Endothelial cell of umbilical vein (primary cell): ENCODE data around the gene RASAL1. TPM values are rescaled to one million over a fixed set of nuclear protein-coding genes. Genes with fewer than 3 reads are reported as not detected.

Source experiments
- BruUV-seq: library from RNA; stranded (reverse); fragments of 400-500 nt; replicated peaks from 2 replicates; lab custom pipeline; 2021; lab: Mats Ljungman, UMichigan
- CTCF ChIA-PET: fragments of 300-600, 350-600 bp; sonication (Branson Sonifier 250); formaldehyde crosslinking; loops from one replicate; lab custom pipeline; 2021; ENCODE audit warnings: antibody characterized with exemption, inconsistent platforms; lab: Charles Lee
- POLR2A ChIA-PET: fragments of 300-600, 350-600 bp; sonication (Branson Sonifier 250); formaldehyde crosslinking; loops from one replicate; lab custom pipeline; 2021; ENCODE audit warnings: antibody characterized with exemption, inconsistent platforms; lab: Charles Lee
- DNase-seq: peaks from one replicate; pipeline ENCODE4 v3.0.0-alpha.2; 2011; ENCODE audit warnings: low read depth, low spot score
- FAIRE-seq: peaks from 2 replicates; lab custom pipeline; 2011; peaks lifted over from hg19 to GRCh38; lab: Jason Lieb, UNC
- H2AFZ ChIP-seq: 2 replicates; pipeline ENCODE4 v1.6.0; 2012; ENCODE audit warnings: low read depth, low read length, control low read depth, inconsistent platforms
- H3K27ac ChIP-seq: 2 replicates; pipeline ENCODE4 v1.5.1; 2011; ENCODE audit warnings: low read depth, mild to moderate bottlenecking, control low read depth, low read length, moderate library complexity; ENCODE audit not compliant: insufficient read depth
- H3K27me3 ChIP-seq, 2 experiments: 2 replicates each; pipeline versions ENCODE4 v1.6.0 to v1.6.1; 2011; ENCODE audit warnings: low read length in 2 of 2, mixed read lengths in 1 of 2; ENCODE audit not compliant: control insufficient read depth in 2 of 2, insufficient read depth in 2 of 2
- H3K36me3 ChIP-seq, 2 experiments: 2 replicates in 1 of 2; 3 replicates in 1 of 2; pipeline ENCODE4 v1.5.1; 2011; ENCODE audit warnings: low read length in 2 of 2, mild to moderate bottlenecking in 1 of 2, moderate library complexity in 1 of 2; ENCODE audit not compliant: control insufficient read depth in 2 of 2, insufficient read depth in 2 of 2; ENCODE audit errors: extremely low read depth in 1 of 2
- H3K4me1 ChIP-seq: 3 replicates; pipeline ENCODE4 v1.5.1; 2011; ENCODE audit warnings: mild to moderate bottlenecking, low read length; ENCODE audit not compliant: control insufficient read depth, insufficient read depth; ENCODE audit errors: extremely low read depth
- H3K4me2 ChIP-seq: 2 replicates; pipeline ENCODE4 v1.6.1; 2011; ENCODE audit warnings: low read length, control low read depth, mixed read lengths; ENCODE audit not compliant: insufficient read depth
- H3K4me3 ChIP-seq, 3 experiments: fragments of 200-600 bp in 1 of 3; sonication (generic), shearing (Covaris generic) in 1 of 3; replicated peaks in 1 of 3; 2 replicates each; pipeline ENCODE4 v1.5.1; 2011 to 2016; ENCODE audit warnings: control low read depth in 3 of 3, low read length in 3 of 3, mild to moderate bottlenecking in 2 of 3, inconsistent platforms in 1 of 3, low read depth in 1 of 3, moderate library complexity in 1 of 3; ENCODE audit not compliant: insufficient read depth in 1 of 3
- H3K79me2 ChIP-seq: 2 replicates; pipeline ENCODE4 v1.6.0; 2012; ENCODE audit warnings: low read length, inconsistent platforms; ENCODE audit not compliant: control insufficient read depth, insufficient read depth
- H3K9ac ChIP-seq: replicated peaks from 2 replicates; pipeline ENCODE3; 2011; ENCODE audit warnings: low read length, control low read depth; ENCODE audit not compliant: insufficient read depth; ENCODE audit errors: extremely low read depth
- H3K9me1 ChIP-seq: replicated peaks from 3 replicates; pipeline ENCODE4 v1.6.0; 2011; ENCODE audit warnings: mild to moderate bottlenecking, low read length; ENCODE audit not compliant: control insufficient read depth, insufficient read depth; ENCODE audit errors: extremely low read depth
- H3K9me3 ChIP-seq: replicated peaks from 2 replicates; pipeline ENCODE4 v1.5.1; 2012; ENCODE audit warnings: low read length, inconsistent platforms; ENCODE audit not compliant: control insufficient read depth, insufficient read depth
- H4K20me1 ChIP-seq: replicated peaks from 2 replicates; pipeline ENCODE3; 2011; ENCODE audit warnings: mild to moderate bottlenecking, low read length; ENCODE audit not compliant: control insufficient read depth, insufficient read depth; ENCODE audit errors: extremely low read depth
- EZH2 ChIP-seq: IDR thresholded peaks from 2 replicates; pipeline ENCODE4 v1.6.1; 2012; ENCODE audit warnings: borderline replicate concordance, low read depth, mild to moderate bottlenecking, moderate library complexity, low read length, inconsistent platforms; ENCODE audit not compliant: severe bottlenecking
- FOS ChIP-seq: IDR thresholded peaks from 2 replicates; pipeline ENCODE4 v1.6.1; 2011; ENCODE audit warnings: mild to moderate bottlenecking, low read length, moderate library complexity, borderline replicate concordance; ENCODE audit not compliant: insufficient read depth
- GATA2 ChIP-seq: IDR thresholded peaks from 2 replicates; pipeline ENCODE4 v1.7.0; 2011; ENCODE audit warnings: low read depth, mild to moderate bottlenecking, moderate library complexity, mixed read lengths, low read length; ENCODE audit not compliant: insufficient read length, insufficient read depth
- JUN ChIP-seq: IDR thresholded peaks from 2 replicates; pipeline ENCODE4 v1.6.1; 2011; ENCODE audit warnings: borderline replicate concordance, low read depth; ENCODE audit not compliant: insufficient read length, insufficient read depth
- MYC ChIP-seq: IDR thresholded peaks from one replicate; pipeline ENCODE4 v1.6.1; 2011; ENCODE audit warnings: mild to moderate bottlenecking, low read depth, low read length
- POLR2A ChIP-seq: IDR thresholded peaks from 2 replicates; pipeline ENCODE4 v1.6.1; 2012; ENCODE audit warnings: low read depth, mild to moderate bottlenecking, control low read depth, low read length
- POLR2AphosphoS5 ChIP-seq: IDR thresholded peaks from 2 replicates; pipeline ENCODE4 v1.6.1; 2012; ENCODE audit warnings: low read depth, mild to moderate bottlenecking, control low read depth, low read length, moderate library complexity; ENCODE audit not compliant: insufficient read depth
- dilution Hi-C: fragments of 300-500 bp; cut with MboI; formaldehyde crosslinking; loops from one replicate; pipeline ENCODE4 v1.15.0; 2019; ENCODE audit warnings: low sequenced_read_pairs; ENCODE audit not compliant: extremely low pct_ligation_motif_present
- intact Hi-C: fragments of 100-400 bp; cut with micrococcal nuclease; formaldehyde crosslinking; loops from one replicate; pipeline ENCODE4 v1.10.0; 2022
- polyA plus RNA-seq, 4 experiments: library from polyadenylated mRNA; depleted of rRNA in 3 of 4; stranded (reverse) in 3 of 4; unstranded in 1 of 4; fragments of >200 nt; gene quantifications; 2 replicates each; pipeline versions ENCODE4 v1.2.1 to v1.2.3, GENCODE V29; 2011 to 2012; ENCODE audit warnings: missing spikeins in 1 of 4
- total RNA-seq: library from RNA; stranded (reverse); gene quantifications from 2 replicates; pipeline ENCODE4 v1.2.3, GENCODE V29; 2021
- TF ChIP-seq, protein P1 (sequence below): IDR thresholded peaks from 2 replicates; pipeline ENCODE4 v1.6.1; 2011; ENCODE audit not compliant: insufficient read depth, insufficient read length
- TF ChIP-seq, protein P2 (sequence below), 2 donors: IDR thresholded peaks; 1 replicate in 1 of 2; 2 replicates in 1 of 2; pipeline ENCODE4 v1.5.1; 2011; ENCODE audit warnings: low read length in 2 of 2, mild to moderate bottlenecking in 2 of 2, moderate library complexity in 2 of 2, control low read depth in 1 of 2, inconsistent platforms in 1 of 2, low read depth in 1 of 2; ENCODE audit not compliant: insufficient read depth in 1 of 2; ENCODE audit errors: extremely low read depth in 1 of 2

RASAL1 gene
- total and polyA plus RNA-seq, 2 donors (not counting 3 experiments of a cell fraction or from before 2014, with no cell fraction given): not detected

DNA sequence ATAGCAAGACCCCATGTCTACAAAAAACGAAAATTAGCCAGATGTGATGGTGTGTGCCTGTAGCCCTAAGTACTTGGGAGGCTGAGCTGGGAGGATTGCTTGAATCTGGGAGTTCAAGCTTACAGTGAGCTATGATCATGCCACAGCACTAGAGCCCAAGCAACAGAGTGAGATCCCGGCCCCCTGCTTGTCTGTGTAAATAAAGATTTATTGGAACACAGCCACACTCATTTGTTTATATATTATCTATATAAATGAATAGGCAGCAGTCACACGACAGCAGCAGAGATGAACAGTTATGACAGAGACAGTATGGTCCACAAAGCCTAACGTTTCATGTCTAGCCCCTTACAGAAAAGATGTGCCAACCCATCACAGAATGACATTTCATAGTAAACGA, 34.9 kb upstream of the RASAL1 start:
- FAIRE-seq (no peak), DNase-seq (no peak)
- Histone ChIP-seq H3K4me2 (no peak overlapping the region), H3K79me2 (no peaks in the 10 kb centered on the region), H2AFZ (no peak overlapping the region), H4K20me1 (no peaks in the 10 kb centered on the region), H3K27me3 (no peaks in the 10 kb centered on the region), H3K9ac (no peak overlapping the region), H3K27ac (no peak overlapping the region), H3K36me3 (peaks cover 20 to 48% of the 10 kb centered on the region in 2 experiments), H3K9me3 (no peaks in the 10 kb centered on the region), H3K9me1 (no peaks in the 10 kb centered on the region), H3K4me1 (no peaks in the 10 kb centered on the region), H3K4me3 (no peak overlapping the region)
- no TSS peak for BruUV-seq
- dilution Hi-C loops (no loop called here), intact Hi-C loops (no loop called here)
- ChIA-PET CTCF (interaction anchor here (1.2 to 6.4 kb wide), 2 partner anchors 177 to 255 kb away, joined by 3 to 83 read pairs; no protein-coding TSS in a partner anchor), POLR2A (no interaction called here)
- TF ChIP-seq, protein P1, sequence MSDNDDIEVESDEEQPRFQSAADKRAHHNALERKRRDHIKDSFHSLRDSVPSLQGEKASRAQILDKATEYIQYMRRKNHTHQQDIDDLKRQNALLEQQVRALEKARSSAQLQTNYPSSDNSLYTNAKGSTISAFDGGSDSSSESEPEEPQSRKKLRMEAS: no peak
- TF ChIP-seq POLR2AphosphoS5: no peak
- no peak for TF ChIP-seq EZH2
- TF ChIP-seq JUN: no peak
- TF ChIP-seq FOS: no peak
- TF ChIP-seq POLR2A: no peak
- TF ChIP-seq GATA2: no peak
- TF ChIP-seq MYC: no peak
- TF ChIP-seq, protein P2, sequence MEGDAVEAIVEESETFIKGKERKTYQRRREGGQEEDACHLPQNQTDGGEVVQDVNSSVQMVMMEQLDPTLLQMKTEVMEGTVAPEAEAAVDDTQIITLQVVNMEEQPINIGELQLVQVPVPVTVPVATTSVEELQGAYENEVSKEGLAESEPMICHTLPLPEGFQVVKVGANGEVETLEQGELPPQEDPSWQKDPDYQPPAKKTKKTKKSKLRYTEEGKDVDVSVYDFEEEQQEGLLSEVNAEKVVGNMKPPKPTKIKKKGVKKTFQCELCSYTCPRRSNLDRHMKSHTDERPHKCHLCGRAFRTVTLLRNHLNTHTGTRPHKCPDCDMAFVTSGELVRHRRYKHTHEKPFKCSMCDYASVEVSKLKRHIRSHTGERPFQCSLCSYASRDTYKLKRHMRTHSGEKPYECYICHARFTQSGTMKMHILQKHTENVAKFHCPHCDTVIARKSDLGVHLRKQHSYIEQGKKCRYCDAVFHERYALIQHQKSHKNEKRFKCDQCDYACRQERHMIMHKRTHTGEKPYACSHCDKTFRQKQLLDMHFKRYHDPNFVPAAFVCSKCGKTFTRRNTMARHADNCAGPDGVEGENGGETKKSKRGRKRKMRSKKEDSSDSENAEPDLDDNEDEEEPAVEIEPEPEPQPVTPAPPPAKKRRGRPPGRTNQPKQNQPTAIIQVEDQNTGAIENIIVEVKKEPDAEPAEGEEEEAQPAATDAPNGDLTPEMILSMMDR (IDR thresholded peaks at IDR 0.05; ENCODE audit: extremely low read depth in 1 of 2, insufficient read depth in 1 of 2, low read depth in 1 of 2, low read length in 2 of 2): no peak
